ENCODE data around the gene TRIM38.
A peak's percentile ranks its signal among the peaks of the same experiment; 100 is the strongest.
"Not testable (repeated sequence)": the region's sequence is repeated elsewhere in the genome, so short reads cannot be mapped to it uniquely, and the experiment has no call there.

The TRIM38 gene

GRCh38 chr6:25991785-25992412 lies 29.3 kb downstream of the TRIM38 start:
- TF ChIP-seq CTCF (conservative IDR thresholded peaks at IDR 0.05; ENCODE audit: control insufficient read depth, insufficient read depth, low read depth, low read length), result no peak
- peak; percentile 58 for DNase-seq (ENCODE audit: low read depth)
- H3K4me3 ChIP-seq (ENCODE audit: control insufficient read depth, low read depth, low read length), result peak overlapping the region; percentile 52

GRCh38 chr6:25992413-25993340 lies 30.1 kb downstream of the TRIM38 start:
- H3K4me3 ChIP-seq (ENCODE audit: control insufficient read depth, low read depth, low read length), result peak overlapping the region; percentile 81
- peak; percentile 70 for TF ChIP-seq CTCF (conservative IDR thresholded peaks at IDR 0.05; ENCODE audit: control insufficient read depth, insufficient read depth, low read depth, low read length)
- DNase-seq (ENCODE audit: low read depth), result peak; percentile 89

- H3K4me3 ChIP-seq (ENCODE audit: control insufficient read depth, low read depth, low read length), result peak overlapping the region; percentile 81
Observed at GRCh38 chr6:25993341-25993684, 30.7 kb downstream of the TRIM38 start.

GRCh38 chr6:25995507-25995906 lies 32.9 kb downstream of the TRIM38 start:
- no peak for DNase-seq (ENCODE audit: low read depth)
- no peak overlapping the region for H3K4me3 ChIP-seq (ENCODE audit: control insufficient read depth, low read depth, low read length)
- TF ChIP-seq CTCF (conservative IDR thresholded peaks at IDR 0.05; ENCODE audit: control insufficient read depth, insufficient read depth, low read depth, low read length), result no peak

More at GRCh38 chr6:25993341-25993684, 30.7 kb downstream of the TRIM38 start:
- DNase-seq (ENCODE audit: low read depth), result not testable (repeated sequence)

- no peak overlapping the region for H3K4me3 ChIP-seq (ENCODE audit: control insufficient read depth, low read depth, low read length)
- DNase-seq (ENCODE audit: low read depth), result no peak
- no peak for TF ChIP-seq CTCF (conservative IDR thresholded peaks at IDR 0.05; ENCODE audit: control insufficient read depth, insufficient read depth, low read depth, low read length)
Observed at GRCh38 chr6:25997921-25998320, 35.3 kb downstream of the TRIM38 start.

GRCh38 chr6:25998379-25998778 lies 35.8 kb downstream of the TRIM38 start:
- no peak for DNase-seq (ENCODE audit: low read depth)
- TF ChIP-seq CTCF (conservative IDR thresholded peaks at IDR 0.05; ENCODE audit: control insufficient read depth, insufficient read depth, low read depth, low read length), result no peak
- no peak overlapping the region for H3K4me3 ChIP-seq (ENCODE audit: control insufficient read depth, low read depth, low read length)

GRCh38 chr6:25999225-25999624 lies 36.6 kb downstream of the TRIM38 start:
- H3K4me3 ChIP-seq (ENCODE audit: control insufficient read depth, low read depth, low read length); DNase-seq (ENCODE audit: low read depth): not testable (repeated sequence)
